HG02798 (cell line): ENCODE results near the gene OR2W1.
A peak's percentile ranks its signal among the peaks of the same experiment; 100 is the strongest.

Experiments
- ATAC-seq: cut with Tn5 transposase; IDR thresholded peaks from one replicate; pipeline ENCODE4 v1.9.1; 2021; ENCODE audit warnings: mild to moderate bottlenecking; ENCODE audit not compliant: unreplicated experiment, poor library complexity

OR2W1 gene

GRCh38 chr6:29045075-29045474 is at the start of gene OR2W1:
Gene OR2W1, minus strand, starts transcription at chr6:29045175. Its CDS starts 0 bp downstream, at chr6:29045175.
- ATAC-seq = no peak

- ATAC-seq = no peak
Observed at GRCh38 chr6:29092957-29093356, 48.0 kb upstream of the OR2W1 start.

GRCh38 chr6:29087213-29087612 is 42.2 kb upstream of the OR2W1 start, which contains the start of gene OR2B3:
Gene OR2B3, minus strand, starts transcription at chr6:29087313. Its CDS starts 65 bp downstream, at chr6:29087248.
- ATAC-seq = no peak

GRCh38 chr6:29082457-29082856 is 37.5 kb upstream of the OR2W1 start:
- ATAC-seq = no peak

GRCh38 chr6:29081312-29081711 is 36.3 kb upstream of the OR2W1 start:
- ATAC-seq = no peak

GRCh38 chr6:29079203-29079602 is 34.2 kb upstream of the OR2W1 start:
- no peak for ATAC-seq

- ATAC-seq = peak; percentile 41
Observed at GRCh38 chr6:29071831-29072723, 27.1 kb upstream of the OR2W1 start.

- no peak for ATAC-seq
Observed at GRCh38 chr6:29051680-29052079, 6.7 kb upstream of the OR2W1 start.

GRCh38 chr6:29035951-29036350 is 9.0 kb downstream of the OR2W1 start:
- ATAC-seq = no peak

GRCh38 chr6:29028821-29029220 is 16.2 kb downstream of the OR2W1 start:
- ATAC-seq = no peak

- ATAC-seq = no peak
Observed at GRCh38 chr6:29025927-29026585, 18.9 kb downstream of the OR2W1 start.

- no peak for ATAC-seq
Observed at GRCh38 chr6:29021434-29021833, 23.5 kb downstream of the OR2W1 start.

GRCh38 chr6:29019629-29020028 is 25.3 kb downstream of the OR2W1 start:
- ATAC-seq = no peak

GRCh38 chr6:29017428-29017802 is 27.6 kb downstream of the OR2W1 start:
- ATAC-seq = no peak

- ATAC-seq = peak; percentile 83
Observed at GRCh38 chr6:29016559-29017427, 28.2 kb downstream of the OR2W1 start.

GRCh38 chr6:29014729-29015608 is 30.0 kb downstream of the OR2W1 start:
- ATAC-seq = no peak

- ATAC-seq = no peak
Observed at GRCh38 chr6:29011276-29011734, 33.7 kb downstream of the OR2W1 start.

- no peak for ATAC-seq
Observed at GRCh38 chr6:29009358-29009757, 35.6 kb downstream of the OR2W1 start.

GRCh38 chr6:29008089-29008488 is 36.9 kb downstream of the OR2W1 start:
- ATAC-seq = no peak
